WTC11 (cell line): ENCODE results near the gene SERPINA4. TPM values are rescaled to one million over a fixed set of nuclear protein-coding genes. Genes with fewer than 3 reads are reported as not detected.

ENCODE experiments used
- ATAC-seq: fragments of 200-7000 bp; cut with Tn5 transposase; 2 replicates; pipeline ENCODE4 v1.10.0; 2021; ENCODE audit warnings: mild to moderate bottlenecking, moderate library complexity
- CTCF ChIA-PET: fragments of 300-600 bp; sonication (Branson Sonifier 250); formaldehyde crosslinking; loops from one replicate; lab custom pipeline; 2021; ENCODE audit warnings: antibody characterized with exemption; lab: Charles Lee
- POLR2A ChIA-PET: fragments of 350-600 bp; sonication (Branson Sonifier 250); formaldehyde crosslinking; loops from one replicate; lab custom pipeline; 2021; ENCODE audit warnings: antibody characterized with exemption; lab: Charles Lee
- DNase-seq: peaks from one replicate; pipeline ENCODE4 v3.0.0; 2021; ENCODE audit warnings: low spot score
- H3K27ac Mint-ChIP-seq: 2 replicates; pipeline ENCODE4 v1.8.0; 2021; ENCODE audit warnings: mixed read lengths
- H3K27me3 Mint-ChIP-seq: 2 replicates; pipeline ENCODE4 v1.8.0; 2021; ENCODE audit warnings: low read depth, mild to moderate bottlenecking, moderate library complexity, mixed read lengths
- H3K36me3 Mint-ChIP-seq: 2 replicates; pipeline ENCODE4 v1.8.0; 2021; ENCODE audit warnings: mixed read lengths
- H3K4me1 Mint-ChIP-seq: 2 replicates; pipeline ENCODE4 v1.8.0; 2022; ENCODE audit warnings: mixed read lengths
- H3K4me3 Mint-ChIP-seq: 2 replicates; pipeline ENCODE4 v1.8.0; 2021; ENCODE audit warnings: mild to moderate bottlenecking, moderate library complexity, mixed read lengths
- H3K9me3 Mint-ChIP-seq: 2 replicates; pipeline ENCODE4 v1.8.0; 2021; ENCODE audit warnings: mixed read lengths
- ARID4B ChIP-seq: sonication (generic); formaldehyde crosslinking; IDR thresholded peaks from 2 replicates; pipeline ENCODE4 v1.8.0; 2023; ENCODE audit warnings: missing genetic modification reagents, mild to moderate bottlenecking, borderline replicate concordance
- ATF1 ChIP-seq: sonication (generic); formaldehyde crosslinking; IDR thresholded peaks from 2 replicates; pipeline ENCODE4 v1.8.1; 2023; ENCODE audit warnings: mild to moderate bottlenecking, moderate library complexity, missing genetic modification reagents
- CREB1 ChIP-seq: sonication (generic); formaldehyde crosslinking; IDR thresholded peaks from 2 replicates; pipeline ENCODE4 v1.8.0; 2023; ENCODE audit warnings: mild to moderate bottlenecking, missing genetic modification reagents
- ESRRA ChIP-seq: sonication (generic); formaldehyde crosslinking; IDR thresholded peaks from 2 replicates; pipeline ENCODE4 v1.8.1; 2022; ENCODE audit warnings: mild to moderate bottlenecking, missing genetic modification reagents, borderline replicate concordance
- GTF2I ChIP-seq: fragments of 250-450 bp; sonication (Bioruptor Pico); conservative IDR thresholded peaks from 2 replicates; pipeline ENCODE4 v1.4.0; 2021; ENCODE audit warnings: mild to moderate bottlenecking
- IRF2 ChIP-seq: sonication (generic); formaldehyde crosslinking; IDR thresholded peaks from 2 replicates; pipeline ENCODE4 v1.8.0; 2022; ENCODE audit warnings: low read depth, missing genetic modification reagents, borderline replicate concordance
- NFATC4 ChIP-seq: fragments of 250-450 bp; sonication (Bioruptor Pico); IDR thresholded peaks from 2 replicates; pipeline ENCODE4 v1.9.0; 2021; ENCODE audit warnings: mild to moderate bottlenecking
- NR3C1 ChIP-seq: sonication (generic); formaldehyde crosslinking; conservative IDR thresholded peaks from 2 replicates; pipeline ENCODE4 v1.8.1; 2023; ENCODE audit warnings: low read depth, mild to moderate bottlenecking, missing genetic modification reagents
- SMAD3 ChIP-seq: sonication (generic); formaldehyde crosslinking; IDR thresholded peaks from 2 replicates; pipeline ENCODE4 v1.8.0; 2022; ENCODE audit warnings: missing genetic modification reagents, mild to moderate bottlenecking, borderline replicate concordance
- SOX15 ChIP-seq: fragments of 250-450 bp; sonication (Bioruptor Pico); IDR thresholded peaks from 2 replicates; pipeline ENCODE4 v1.9.0; 2021; ENCODE audit warnings: mild to moderate bottlenecking
- SP1 ChIP-seq: sonication (generic); formaldehyde crosslinking; conservative IDR thresholded peaks from 2 replicates; pipeline ENCODE4 v1.8.1; 2022; ENCODE audit warnings: missing genetic modification reagents
- STAT6 ChIP-seq: sonication (generic); formaldehyde crosslinking; conservative IDR thresholded peaks from 2 replicates; pipeline ENCODE4 v1.8.1; 2023; ENCODE audit warnings: mild to moderate bottlenecking, low read depth, missing genetic modification reagents, moderate library complexity
- TEAD1 ChIP-seq: sonication (generic); formaldehyde crosslinking; IDR thresholded peaks from 2 replicates; pipeline ENCODE4 v1.8.0; 2022; ENCODE audit warnings: mild to moderate bottlenecking, missing genetic modification reagents
- TEAD4 ChIP-seq: sonication (generic); formaldehyde crosslinking; IDR thresholded peaks from 2 replicates; pipeline ENCODE4 v1.8.0; 2022; ENCODE audit warnings: mild to moderate bottlenecking, missing genetic modification reagents
- USF1 ChIP-seq: sonication (generic); formaldehyde crosslinking; IDR thresholded peaks from 2 replicates; pipeline ENCODE4 v1.8.0; 2022; ENCODE audit warnings: mild to moderate bottlenecking, missing genetic modification reagents
- ZMAT4 ChIP-seq: fragments of 250-450 bp; sonication (Bioruptor Pico); IDR thresholded peaks from 2 replicates; pipeline ENCODE4 v1.9.0; 2021; ENCODE audit warnings: mild to moderate bottlenecking
- ZNF232 ChIP-seq: sonication (generic); formaldehyde crosslinking; IDR thresholded peaks from 2 replicates; pipeline ENCODE4 v1.8.0; 2022; ENCODE audit warnings: mild to moderate bottlenecking, missing genetic modification reagents
- ZNF281 ChIP-seq: sonication (generic); formaldehyde crosslinking; IDR thresholded peaks from 2 replicates; pipeline ENCODE4 v1.8.0; 2023; ENCODE audit warnings: mild to moderate bottlenecking, missing genetic modification reagents
- ZNF425 ChIP-seq: fragments of 250-450 bp; sonication (Bioruptor Pico); conservative IDR thresholded peaks from 2 replicates; pipeline ENCODE4 v1.9.0; 2021; ENCODE audit warnings: mild to moderate bottlenecking
- total RNA-seq: library from RNA; stranded (reverse); gene quantifications from 3 replicates; pipeline ENCODE4 v1.2.3, GENCODE V29; 2021

Gene SERPINA4
- total RNA-seq, 1 experiment from 2014 or later, result not detected

GRCh38 chr14:94547726-94548125 lies 13.5 kb upstream of the SERPINA4 start:
- Mint-ChIP-seq H3K36me3 (no peaks in the 10 kb centered on the region), H3K27me3 (no peaks in the 10 kb centered on the region; the same call in 1 of the 2 replicates), H3K9me3 (peaks cover 6% of the 10 kb centered on the region), H3K4me3 (no peak overlapping the region), H3K4me1 (peaks cover 32% of the 10 kb centered on the region), H3K27ac (no peak overlapping the region)
- no peak for TF ChIP-seq TEAD4 (CRISPR knock-in tag)
- no peak for TF ChIP-seq ZNF425 (CRISPR knock-in tag)
- no peak for TF ChIP-seq ESRRA (CRISPR knock-in tag)
- TF ChIP-seq IRF2 (CRISPR knock-in tag), result no peak
- no peak for TF ChIP-seq ATF1
- no peak for TF ChIP-seq ZNF281
- TF ChIP-seq SP1 (CRISPR knock-in tag), result no peak
- TF ChIP-seq NR3C1 (CRISPR knock-in tag), result no peak
- no peak for TF ChIP-seq STAT6
- TF ChIP-seq GTF2I (CRISPR knock-in tag), result no peak
- TF ChIP-seq CREB1, result no peak
- no peak for TF ChIP-seq SMAD3 (CRISPR knock-in tag)
- no peak for TF ChIP-seq ARID4B (CRISPR knock-in tag)
- TF ChIP-seq ZNF232 (CRISPR knock-in tag), result no peak
- TF ChIP-seq NFATC4 (CRISPR knock-in tag), result no peak
- no peak for TF ChIP-seq TEAD1 (CRISPR knock-in tag)
- no peak for TF ChIP-seq ZMAT4 (CRISPR knock-in tag)
- TF ChIP-seq SOX15 (CRISPR knock-in tag), result no peak
- TF ChIP-seq USF1 (CRISPR knock-in tag), result no peak
- no peak for DNase-seq
- ChIA-PET CTCF (interaction anchor here (2.0 to 3.4 kb wide), 2 partner anchors 114 to 124 kb away, joined by 16 to 32 read pairs; no protein-coding TSS in a partner anchor), POLR2A (no interaction called here)
- no peak for ATAC-seq
